Muscle layer of colon (tissue), 2 donors: ENCODE results near the gene ADARB2.
"Not testable (repeated sequence)": the region's sequence is repeated elsewhere in the genome, so short reads cannot be mapped to it uniquely, and the experiment has no call there.

Source experiments
- H3K27ac ChIP-seq: one replicate; pipeline ENCODE4 v1.7.0; 2013; ENCODE audit warnings: low read depth, mild to moderate bottlenecking, low read length, moderate library complexity
- H3K27me3 ChIP-seq, 2 donors: one replicate each; pipeline ENCODE4 v1.7.0; 2013; ENCODE audit warnings: low read length in 2 of 2, mild to moderate bottlenecking in 2 of 2; ENCODE audit not compliant: insufficient read depth in 2 of 2, control insufficient read depth in 1 of 2
- H3K36me3 ChIP-seq: one replicate; pipeline ENCODE4 v1.7.0; 2013; ENCODE audit warnings: mild to moderate bottlenecking, low read length; ENCODE audit not compliant: insufficient read depth
- H3K4me1 ChIP-seq: one replicate; pipeline ENCODE4 v1.7.0; 2013; ENCODE audit warnings: mild to moderate bottlenecking, low read length; ENCODE audit not compliant: insufficient read depth
- H3K4me3 ChIP-seq, 2 donors: one replicate each; pipeline ENCODE4 v1.7.0; 2013; ENCODE audit warnings: low read length in 2 of 2, low read depth in 1 of 2, mild to moderate bottlenecking in 1 of 2, moderate library complexity in 1 of 2
- H3K9ac ChIP-seq: one replicate; pipeline ENCODE4 v1.7.0; 2013; ENCODE audit warnings: low read length
- H3K9me3 ChIP-seq: one replicate; pipeline ENCODE4 v1.7.0; 2013; ENCODE audit warnings: mild to moderate bottlenecking, low read length
- donor health status: abdominal sarcoma.
- donor health status: Adenocarcinoma of cecum.

Gene ADARB2

GRCh38 chr10:1345368-1345767, 392.0 kb downstream of the ADARB2 start:
- Histone ChIP-seq H3K9ac (no peak overlapping the region), H3K36me3 (no peaks in the 10 kb centered on the region), H3K4me1 (no peaks in the 10 kb centered on the region), H3K4me3 (no peak overlapping the region), H3K27me3 (no peaks in the 10 kb centered on the region), H3K27ac (no peak overlapping the region), H3K9me3 (no peaks in the 10 kb centered on the region)

- Histone ChIP-seq H3K9me3 (no peaks in the 10 kb centered on the region), H3K4me3 (no peak overlapping the region), H3K27ac (no peak overlapping the region), H3K4me1 (no peaks in the 10 kb centered on the region), H3K9ac (no peak overlapping the region), H3K36me3 (no peaks in the 10 kb centered on the region), H3K27me3 (no peaks in the 10 kb centered on the region)
Observed at GRCh38 chr10:1344846-1345245, 392.5 kb downstream of the ADARB2 start.

GRCh38 chr10:1344408-1344807, 392.9 kb downstream of the ADARB2 start:
- Histone ChIP-seq H3K9me3 (no peaks in the 10 kb centered on the region), H3K4me3 (no peak overlapping the region), H3K4me1 (no peaks in the 10 kb centered on the region), H3K9ac (no peak overlapping the region), H3K36me3 (no peaks in the 10 kb centered on the region), H3K27me3 (no peaks in the 10 kb centered on the region), H3K27ac (no peak overlapping the region)

GRCh38 chr10:1343176-1343575, 394.1 kb downstream of the ADARB2 start:
- H3K4me3 ChIP-seq = no peak overlapping the region
- H3K9me3 ChIP-seq = no peaks in the 10 kb centered on the region
- no peaks in the 10 kb centered on the region for H3K36me3 ChIP-seq
- no peak overlapping the region for H3K9ac ChIP-seq
- H3K27me3 ChIP-seq = no peaks in the 10 kb centered on the region
- no peaks in the 10 kb centered on the region for H3K4me1 ChIP-seq
- H3K27ac ChIP-seq = no peak overlapping the region

GRCh38 chr10:1341052-1341451, 396.3 kb downstream of the ADARB2 start:
- not testable (repeated sequence) for H3K4me3 ChIP-seq, H3K27me3 ChIP-seq, H3K27ac ChIP-seq, H3K4me1 ChIP-seq, H3K9ac ChIP-seq, H3K36me3 ChIP-seq, H3K9me3 ChIP-seq

- Histone ChIP-seq H3K36me3 (no peaks in the 10 kb centered on the region), H3K9ac (no peak overlapping the region), H3K27me3 (no peaks in the 10 kb centered on the region), H3K4me1 (no peaks in the 10 kb centered on the region), H3K9me3 (no peaks in the 10 kb centered on the region), H3K27ac (no peak overlapping the region), H3K4me3 (no peak overlapping the region)
Observed at GRCh38 chr10:1339396-1339795, 397.9 kb downstream of the ADARB2 start.

GRCh38 chr10:1335642-1336041, 401.7 kb downstream of the ADARB2 start:
- H3K9ac ChIP-seq = no peak overlapping the region
- no peak overlapping the region for H3K4me3 ChIP-seq
- H3K27me3 ChIP-seq = no peaks in the 10 kb centered on the region
- no peak overlapping the region for H3K27ac ChIP-seq
- no peaks in the 10 kb centered on the region for H3K4me1 ChIP-seq
- no peaks in the 10 kb centered on the region for H3K36me3 ChIP-seq
- no peaks in the 10 kb centered on the region for H3K9me3 ChIP-seq

GRCh38 chr10:1333981-1334380, 403.3 kb downstream of the ADARB2 start:
- Histone ChIP-seq H3K9ac (no peak overlapping the region), H3K27me3 (peaks cover 0 to 5% of the 10 kb centered on the region in 2 donors), H3K4me1 (no peaks in the 10 kb centered on the region), H3K9me3 (no peaks in the 10 kb centered on the region), H3K36me3 (no peaks in the 10 kb centered on the region), H3K4me3 (no peak overlapping the region), H3K27ac (no peak overlapping the region)

- Histone ChIP-seq H3K27ac (no peak overlapping the region), H3K4me1 (no peaks in the 10 kb centered on the region), H3K36me3 (no peaks in the 10 kb centered on the region), H3K9me3 (no peaks in the 10 kb centered on the region), H3K27me3 (peaks cover 0 to 8% of the 10 kb centered on the region in 2 donors), H3K4me3 (no peak overlapping the region), H3K9ac (no peak overlapping the region)
Observed at GRCh38 chr10:1331560-1331959, 405.8 kb downstream of the ADARB2 start.

- Histone ChIP-seq H3K27me3 (peaks cover 0 to 8% of the 10 kb centered on the region in 2 donors), H3K9me3 (no peaks in the 10 kb centered on the region), H3K9ac (no peak overlapping the region), H3K4me1 (no peaks in the 10 kb centered on the region), H3K4me3 (no peak overlapping the region), H3K36me3 (no peaks in the 10 kb centered on the region), H3K27ac (no peak overlapping the region)
Observed at GRCh38 chr10:1329622-1330021, 407.7 kb downstream of the ADARB2 start.

GRCh38 chr10:1328981-1329614, 408.2 kb downstream of the ADARB2 start:
- H3K27ac ChIP-seq = no peak overlapping the region
- H3K36me3 ChIP-seq = no peaks in the 10 kb centered on the region
- H3K9ac ChIP-seq = no peak overlapping the region
- peaks cover 0 to 8% of the 10 kb centered on the region in 2 donors for H3K27me3 ChIP-seq
- H3K9me3 ChIP-seq = no peaks in the 10 kb centered on the region
- H3K4me1 ChIP-seq = no peaks in the 10 kb centered on the region
- H3K4me3 ChIP-seq = no peak overlapping the region

- Histone ChIP-seq H3K36me3 (no peaks in the 10 kb centered on the region), H3K9me3 (no peaks in the 10 kb centered on the region)
Observed at GRCh38 chr10:1328161-1328823, 409.0 kb downstream of the ADARB2 start.

More at GRCh38 chr10:1328161-1328823, 409.0 kb downstream of the ADARB2 start:
- no peak overlapping the region for H3K9ac ChIP-seq
- no peak overlapping the region for H3K4me3 ChIP-seq
- H3K27ac ChIP-seq = no peak overlapping the region
- peaks cover 0 to 8% of the 10 kb centered on the region in 2 donors for H3K27me3 ChIP-seq
- H3K4me1 ChIP-seq = no peaks in the 10 kb centered on the region
